Body of pancreas (tissue), 4 donors: ENCODE results near the gene LCLAT1. TPM values are rescaled to one million over a fixed set of nuclear protein-coding genes. Genes with fewer than 3 reads are reported as not detected.

Source experiments
- ATAC-seq: fragments of 150-250 bp; one replicate; pipeline ENCODE4 v1.9.1; 2016
- DNase-seq, 4 donors: peaks; one replicate each; pipeline ENCODE4 v3.0.0-alpha.2; 2019
- H3K27ac ChIP-seq, 4 donors: fragments of 200-600 bp; sonication (generic); 1 replicate in 3 of 4; 2 replicates in 1 of 4; pipeline versions ENCODE4 v1.5.1 to v1.6.1; 2016 to 2019; ENCODE audit warnings: mild to moderate bottlenecking in 1 of 4, mixed read lengths in 1 of 4, moderate library complexity in 1 of 4
- H3K27me3 ChIP-seq, 2 donors: fragments of 200-600 bp; sonication (generic); one replicate each; pipeline ENCODE4 v1.6.0; 2016; ENCODE audit warnings: mild to moderate bottlenecking in 1 of 2
- H3K36me3 ChIP-seq, 2 donors: fragments of 200-600 bp; sonication (generic); replicated peaks in 1 of 2; 2 replicates each; pipeline ENCODE4 v1.5.1; 2016; ENCODE audit warnings: low read depth in 2 of 2; ENCODE audit not compliant: insufficient read depth in 1 of 2
- H3K4me1 ChIP-seq: fragments of 200-600 bp; sonication (generic); one replicate; pipeline ENCODE4 v1.6.0; 2016
- H3K4me3 ChIP-seq, 2 donors: fragments of 200-600 bp; sonication (generic); 1 replicate in 1 of 2; 2 replicates in 1 of 2; pipeline ENCODE4 v1.5.1; 2016 to 2019
- H3K9me3 ChIP-seq, 3 donors: fragments of 200-600 bp; sonication (generic); 1 replicate in 2 of 3; 2 replicates in 1 of 3; pipeline ENCODE4 v1.5.1; 2016
- CTCF ChIP-seq, 7 experiments: fragments of 450-650 bp in 4 of 7; fragments of 200-600 bp in 3 of 7; sonication (generic) in 3 of 7; IDR thresholded peaks; one replicate each; pipeline ENCODE4 v1.5.1; 2016 to 2019; ENCODE audit warnings: antibody characterized with exemption in 7 of 7
- POLR2A ChIP-seq, 3 donors: fragments of 450-650 bp; IDR thresholded peaks; one replicate each; pipeline ENCODE4 v1.6.1; 2016; ENCODE audit warnings: antibody characterized with exemption in 3 of 3, mild to moderate bottlenecking in 2 of 3
- whole genome bisulfite sequencing, 2 donors: methylation state at CpG; one replicate each; pipeline ENCODE4 v1.1.5; 2017; 5-methylcytosine and 5-hydroxymethylcytosine counted together
- intact Hi-C: fragments of 100-400 bp; cut with DNase I; formaldehyde crosslinking; loops from one replicate; pipeline ENCODE4 v1.15.1; 2023
- total RNA-seq, 2 donors: library from RNA; depleted of rRNA; stranded (reverse); fragments of >200 nt; gene quantifications; one replicate each; pipeline ENCODE4 v1.1.0, GENCODE V29; 2016

LCLAT1 gene
- total RNA-seq, 2 donors from 2014 or later, result 13.7 to 19.4 TPM

DNA sequence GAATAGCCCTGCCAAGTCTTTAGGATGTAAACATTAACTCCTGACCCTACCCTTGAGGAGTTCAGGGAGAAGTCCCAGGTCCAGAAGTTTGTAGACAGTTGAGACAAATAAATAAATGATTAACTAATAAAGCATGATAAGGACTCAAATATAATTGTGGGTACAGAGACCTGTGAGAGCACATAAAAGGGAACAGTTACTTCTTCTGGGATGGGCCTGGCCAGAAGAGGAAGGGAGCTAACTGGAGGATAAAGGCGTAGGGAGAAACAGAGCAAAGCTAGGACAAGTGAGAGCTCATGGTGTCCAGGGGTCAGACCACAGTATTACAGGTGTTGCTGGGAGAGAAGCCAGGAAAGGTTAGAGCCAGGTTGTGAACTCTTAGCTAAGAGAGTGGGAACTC is 3.0 kb downstream of the LCLAT1 start:
- TF ChIP-seq CTCF (IDR thresholded peaks at IDR 0.05), result no peak
- TF ChIP-seq POLR2A (IDR thresholded peaks at IDR 0.05), result no peak
- H3K9me3 ChIP-seq, result no peaks in the 10 kb centered on the region
- DNase-seq (peak in 3 of 4 donors; percentile 16 to 44 (median 16)), ATAC-seq (no peak)
- 57 to 68% methylated on average over 1 of the region's 1 CpG for WGBS, 2 donors
- intact Hi-C loops, result no loop called here
- no peaks in the 10 kb centered on the region for H3K27me3 ChIP-seq
- no peaks in the 10 kb centered on the region for H3K36me3 ChIP-seq
- H3K4me1 ChIP-seq, result peaks cover 38% of the 10 kb centered on the region
- H3K27ac ChIP-seq, result peak overlapping the region in 1 of 4 donors; percentile 40
- no peak overlapping the region for H3K4me3 ChIP-seq

DNA sequence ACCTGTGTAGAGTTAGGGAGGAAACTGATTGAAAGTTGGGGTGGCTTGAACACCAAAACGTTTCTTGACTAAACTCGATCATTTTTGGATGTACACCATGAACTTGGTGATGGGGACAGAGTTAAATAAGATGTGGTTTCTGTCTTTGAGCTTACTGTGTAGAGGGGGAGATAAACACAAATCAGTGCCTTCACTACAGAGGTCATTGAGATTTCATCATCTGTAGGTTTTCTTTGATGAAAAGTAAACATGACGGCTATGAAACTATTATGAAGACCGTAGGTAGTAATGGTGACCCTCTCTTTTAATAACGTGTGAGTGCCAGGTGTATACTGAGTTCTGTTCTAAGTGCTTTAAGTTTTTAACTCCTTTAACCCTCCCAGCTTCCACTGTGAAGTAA is 6.5 kb downstream of the LCLAT1 start:
- H3K27ac ChIP-seq, result no peak overlapping the region
- H3K4me1 ChIP-seq, result peaks cover 30% of the 10 kb centered on the region
- ATAC-seq (no peak), DNase-seq (no peak)
- H3K36me3 ChIP-seq, result no peaks in the 10 kb centered on the region
- no peaks in the 10 kb centered on the region for H3K27me3 ChIP-seq
- 76 to 78% methylated on average over 5 of the region's 5 CpGs for WGBS, 2 donors
- TF ChIP-seq POLR2A (IDR thresholded peaks at IDR 0.05), result no peak
- no peak for TF ChIP-seq CTCF (IDR thresholded peaks at IDR 0.05)
- no peaks in the 10 kb centered on the region for H3K9me3 ChIP-seq
- intact Hi-C loops, result no loop called here
- no peak overlapping the region for H3K4me3 ChIP-seq

DNA sequence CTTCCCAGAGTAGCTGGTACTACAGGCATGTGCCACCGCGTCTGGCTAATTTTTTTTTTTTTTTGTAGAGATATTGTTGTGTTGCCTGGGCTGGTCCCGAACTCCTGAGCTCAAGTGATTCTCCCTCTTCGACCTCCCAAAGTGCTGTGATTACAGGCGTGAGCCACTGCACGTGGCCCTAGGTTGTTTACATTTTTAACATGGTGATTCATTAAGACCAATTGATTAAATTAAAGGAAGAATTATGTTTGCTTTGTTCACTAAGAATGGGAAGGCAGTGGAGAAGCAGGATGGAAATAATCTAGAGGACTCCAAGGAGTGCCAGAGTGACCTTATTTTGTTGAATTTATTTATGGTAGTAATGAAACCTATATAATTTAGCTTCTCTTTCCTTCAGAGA is 7.5 kb downstream of the LCLAT1 start:
- H3K4me3 ChIP-seq, result no peak overlapping the region
- intact Hi-C loops, result no loop called here
- H3K4me1 ChIP-seq, result peaks cover 22% of the 10 kb centered on the region
- no peaks in the 10 kb centered on the region for H3K27me3 ChIP-seq
- H3K9me3 ChIP-seq, result no peaks in the 10 kb centered on the region
- no peak overlapping the region for H3K27ac ChIP-seq
- WGBS, 2 donors, result 51 to 53% methylated on average over 6 of the region's 6 CpGs
- TF ChIP-seq CTCF (IDR thresholded peaks at IDR 0.05) (no peak), POLR2A (IDR thresholded peaks at IDR 0.05) (no peak)
- no peaks in the 10 kb centered on the region for H3K36me3 ChIP-seq
- DNase-seq (no peak), ATAC-seq (no peak)

GRCh38 chr2:30455114-30455738 is 8.2 kb downstream of the LCLAT1 start:
- WGBS, 2 donors, result 38 to 43% methylated on average over 7 of the region's 7 CpGs
- H3K4me3 ChIP-seq, result no peak overlapping the region
- H3K9me3 ChIP-seq, result no peaks in the 10 kb centered on the region
- TF ChIP-seq POLR2A (IDR thresholded peaks at IDR 0.05) (no peak), CTCF (IDR thresholded peaks at IDR 0.05) (no peak)
- intact Hi-C loops, result no loop called here
- no peak for DNase-seq
- H3K36me3 ChIP-seq, result no peaks in the 10 kb centered on the region
- H3K27me3 ChIP-seq, result no peaks in the 10 kb centered on the region
- peaks cover 15% of the 10 kb centered on the region for H3K4me1 ChIP-seq
- no peak overlapping the region for H3K27ac ChIP-seq
- no peak for ATAC-seq

GRCh38 chr2:30456106-30456505 is 9.1 kb downstream of the LCLAT1 start:
- DNase-seq, result no peak
- Histone ChIP-seq H3K36me3 (no peaks in the 10 kb centered on the region), H3K9me3 (no peaks in the 10 kb centered on the region), H3K4me1 (peaks cover 12% of the 10 kb centered on the region), H3K27ac (no peak overlapping the region), H3K4me3 (no peak overlapping the region), H3K27me3 (no peaks in the 10 kb centered on the region)
- intact Hi-C loops, result no loop called here
- no peak for TF ChIP-seq CTCF (IDR thresholded peaks at IDR 0.05)
- TF ChIP-seq POLR2A (IDR thresholded peaks at IDR 0.05), result no peak
- ATAC-seq, result no peak
- WGBS, 2 donors, result 100% methylated on average over 2 of the region's 2 CpGs
